NCI-H1105 treated with DMSO at 0.1 percent for 48 hours (cell line): ENCODE measurements around the gene RIGI.
"Not testable (repeated sequence)": the region's sequence is repeated elsewhere in the genome, so short reads cannot be mapped to it uniquely, and the experiment has no call there.

Experiments
- DNase-seq: peaks from one replicate; lab custom pipeline; 2025; lab: John Stamatoyannopoulos, UW

RIGI gene

GRCh38 chr9:32526041-32526706 is at the start of gene RIGI:
Gene RIGI, minus strand, starts transcription at chr9:32526196. Its CDS starts 30 bp downstream, at chr9:32526166.
- DNase-seq = peak; percentile 93

- DNase-seq = no peak
These were observed 48.9 kb upstream of the RIGI start for GRCh38 chr9:32574858-32575257.

GRCh38 chr9:32573821-32574220 is 47.8 kb upstream of the RIGI start:
- DNase-seq = no peak

- peak; percentile 94 for DNase-seq
These were observed 47.0 kb upstream of the RIGI start, which contains the start of gene NDUFB6 for GRCh38 chr9:32572900-32573523. Gene NDUFB6, minus strand, starts transcription at chr9:32573159. Its CDS starts 99 bp downstream, at chr9:32573060.

GRCh38 chr9:32571969-32572899 is 46.2 kb upstream of the RIGI start:
- DNase-seq = peak; percentile 53

GRCh38 chr9:32570262-32570661 is 44.3 kb upstream of the RIGI start:
- no peak for DNase-seq

GRCh38 chr9:32566770-32567169 is 40.8 kb upstream of the RIGI start:
- DNase-seq = no peak

- DNase-seq = no peak
These were observed 40.0 kb upstream of the RIGI start for GRCh38 chr9:32565967-32566366.

GRCh38 chr9:32558408-32558934 is 32.5 kb upstream of the RIGI start:
- DNase-seq = no peak

- no peak for DNase-seq
These were observed 28.6 kb upstream of the RIGI start for GRCh38 chr9:32554591-32554990.

- no peak for DNase-seq
These were observed 28.1 kb upstream of the RIGI start for GRCh38 chr9:32554107-32554506.

- peak; percentile 95 for DNase-seq
These were observed 26.3 kb upstream of the RIGI start, which contains the start of the genes SMIM27 and TOPORS for GRCh38 chr9:32552172-32552872. Gene SMIM27, plus strand, starts transcription at chr9:32552327. Its CDS starts 108 bp downstream, at chr9:32552435. Gene TOPORS, minus strand, starts transcription at chr9:32552586. Its CDS starts 150 bp downstream, at chr9:32552436.

- peak; percentile 80 for DNase-seq
These were observed 25.5 kb upstream of the RIGI start for GRCh38 chr9:32551276-32552051.

GRCh38 chr9:32550562-32551275 is 24.7 kb upstream of the RIGI start:
- peak; percentile 98 for DNase-seq

GRCh38 chr9:32550150-32550561 is 24.2 kb upstream of the RIGI start:
- peak; percentile 31 for DNase-seq

GRCh38 chr9:32548213-32548612 is 22.2 kb upstream of the RIGI start:
- not testable (repeated sequence) for DNase-seq

- no peak for DNase-seq
These were observed 19.9 kb upstream of the RIGI start for GRCh38 chr9:32545884-32546283.

- DNase-seq = no peak
These were observed 17.1 kb upstream of the RIGI start for GRCh38 chr9:32543047-32543446.

- DNase-seq = no peak
These were observed 7.8 kb upstream of the RIGI start for GRCh38 chr9:32533816-32534215.

- DNase-seq = no peak
These were observed 7.3 kb upstream of the RIGI start for GRCh38 chr9:32533336-32533735.
